Measurements from ENCODE around the gene LSM14B.

LSM14B gene

GRCh38 chr20:62176866-62177265 is 54.6 kb downstream of the LSM14B start:
- no peak for TF ChIP-seq CTCF (IDR thresholded peaks at IDR 0.05)

GRCh38 chr20:62177307-62177706 is 55.0 kb downstream of the LSM14B start:
- no peak for TF ChIP-seq CTCF (IDR thresholded peaks at IDR 0.05)

- TF ChIP-seq CTCF (IDR thresholded peaks at IDR 0.05): no peak
Observed at GRCh38 chr20:62178316-62179161, 56.3 kb downstream of the LSM14B start.

GRCh38 chr20:62179162-62179504 is 56.9 kb downstream of the LSM14B start:
- TF ChIP-seq CTCF (IDR thresholded peaks at IDR 0.05): no peak

- TF ChIP-seq CTCF (IDR thresholded peaks at IDR 0.05): no peak
Observed at GRCh38 chr20:62181808-62182207, 59.5 kb downstream of the LSM14B start.

GRCh38 chr20:62182469-62183425 is 60.5 kb downstream of the LSM14B start, which contains the start of gene MTG2:
TSS of gene MTG2 (plus strand) at chr20:62183028. CDS start at chr20:62193421, 10,393 bp downstream.
- no peak for TF ChIP-seq CTCF (IDR thresholded peaks at IDR 0.05)

GRCh38 chr20:62183426-62184142 is 61.3 kb downstream of the LSM14B start:
- TF ChIP-seq CTCF (IDR thresholded peaks at IDR 0.05): no peak

Measured in LNCAP (cell line).